Right kidney (tissue), 1 donor: ENCODE measurements around the gene GSTA2.
"Not testable (repeated sequence)": the region's sequence is repeated elsewhere in the genome, so short reads cannot be mapped to it uniquely, and the experiment has no call there.

ENCODE experiments used
- DNase-seq: peaks from one replicate; pipeline ENCODE4 v3.0.0-alpha.2; 2016

The GSTA2 gene

DNA sequence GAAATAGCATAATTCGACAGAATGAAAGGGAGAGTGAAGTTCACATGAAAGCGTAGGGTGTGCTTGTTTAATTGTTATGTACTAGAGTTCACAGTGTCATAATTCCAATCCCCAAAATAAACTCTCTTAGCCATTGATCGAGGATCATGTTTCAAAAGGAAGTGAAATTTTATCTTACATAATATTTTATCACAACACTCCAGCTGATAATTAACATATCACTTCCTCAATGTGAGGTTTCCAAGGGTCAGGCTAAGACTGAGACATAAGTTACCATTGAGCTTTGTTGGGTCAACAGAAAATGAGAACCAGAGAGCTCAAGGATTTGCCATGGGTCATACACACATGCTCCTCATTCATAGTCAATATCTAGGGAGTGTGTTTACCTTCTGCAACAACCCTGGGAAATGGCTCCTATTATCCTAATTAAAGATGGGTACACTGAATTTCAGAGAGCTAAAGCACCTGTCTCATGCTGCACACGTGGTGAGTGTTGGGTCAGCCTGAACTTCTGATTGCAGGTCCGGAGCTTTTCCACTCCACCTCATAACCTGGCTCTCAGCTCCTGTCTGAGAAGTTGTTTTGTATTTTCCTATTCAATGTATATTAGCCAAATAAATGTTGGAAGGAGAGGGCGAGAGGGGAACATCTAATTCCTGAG lies 3.0 kb downstream of the GSTA2 start:
- DNase-seq, result no peak

DNA sequence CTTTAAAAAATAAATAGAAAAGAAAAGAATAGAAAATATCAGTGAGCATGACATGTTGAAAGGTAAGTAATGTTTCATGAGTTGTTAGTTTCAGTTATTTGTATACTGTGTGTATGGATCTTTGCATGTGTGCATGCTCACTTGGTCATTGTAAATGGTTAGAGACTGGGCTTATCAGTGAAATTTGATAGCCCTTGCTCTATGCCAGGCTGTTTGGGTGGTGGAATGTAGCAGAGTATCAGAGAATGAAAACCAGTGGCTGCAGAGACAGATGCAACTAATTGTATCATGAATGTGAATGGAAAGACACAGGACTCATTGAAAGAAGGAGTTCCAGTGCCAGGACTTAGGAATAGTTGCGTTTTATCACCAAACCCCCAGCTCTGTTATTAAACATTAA lies 4.2 kb downstream of the GSTA2 start:
- no peak for DNase-seq

GRCh38 chr6:52757651-52758338 lies 5.5 kb downstream of the GSTA2 start:
- DNase-seq, result not testable (repeated sequence)

DNA sequence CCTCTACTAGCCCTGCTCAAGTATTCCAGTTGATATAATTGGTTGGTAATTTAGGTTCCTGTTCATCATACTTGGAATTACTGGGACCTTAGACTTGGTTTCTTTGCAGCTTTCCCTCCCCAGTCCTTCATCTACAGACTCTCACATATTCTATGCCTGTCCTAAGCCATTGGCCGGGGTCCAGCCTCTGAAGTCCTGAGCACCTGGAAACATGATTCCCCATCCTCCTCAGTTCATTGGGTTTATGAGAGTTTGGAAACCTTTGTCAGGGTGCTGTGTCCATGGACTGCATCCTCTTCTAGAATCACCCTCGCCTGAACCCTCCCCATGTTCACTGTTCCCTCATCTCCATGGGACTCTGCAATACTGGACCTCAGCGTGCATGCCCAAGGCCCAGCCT lies 8.8 kb downstream of the GSTA2 start:
- DNase-seq, result no peak

DNA sequence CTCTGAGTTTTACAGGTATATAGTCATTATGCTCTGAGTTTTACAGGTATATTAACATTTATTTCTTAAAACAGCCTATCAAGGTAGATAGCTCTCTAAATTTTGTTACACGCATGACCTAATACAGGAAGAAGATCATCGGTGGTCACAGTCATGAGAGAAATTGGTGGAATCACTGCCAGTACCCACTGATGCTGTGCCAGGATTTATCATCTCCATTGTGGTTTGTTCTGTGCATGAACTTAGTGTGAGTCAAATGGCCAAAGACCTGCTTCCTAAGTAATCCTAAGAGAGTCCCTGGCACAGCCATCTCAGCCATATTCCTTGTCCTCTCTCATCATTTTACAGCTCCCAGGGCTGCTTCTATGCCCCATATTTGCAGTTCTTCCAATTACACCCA lies 10.1 kb downstream of the GSTA2 start:
- not testable (repeated sequence) for DNase-seq

- DNase-seq, result no peak
Observed at GRCh38 chr6:52752310-52752709, 11.0 kb downstream of the GSTA2 start.

GRCh38 chr6:52749556-52750152 lies 13.6 kb downstream of the GSTA2 start:
- DNase-seq, result no peak

DNA sequence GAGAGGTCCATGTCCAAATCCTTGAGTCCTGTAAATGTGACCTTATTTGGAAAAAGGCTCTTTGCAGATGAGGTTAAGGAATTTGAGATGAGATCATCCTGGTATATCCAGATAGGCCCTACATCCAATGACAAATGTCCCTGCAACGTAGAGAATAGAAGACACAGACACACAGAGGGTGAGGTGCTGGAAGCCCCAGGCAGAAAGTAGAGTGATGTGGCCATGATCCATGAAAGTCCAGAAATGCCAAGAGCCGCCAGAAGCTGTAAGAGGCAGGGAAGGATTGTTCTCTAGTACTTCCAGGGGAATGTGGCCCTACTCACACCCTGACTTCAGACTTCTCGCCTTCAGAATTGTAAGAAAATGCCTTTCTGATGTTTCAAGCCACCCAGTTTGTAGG lies 16.0 kb downstream of the GSTA2 start:
- DNase-seq, result not testable (repeated sequence)

GRCh38 chr6:52746213-52746612 lies 17.1 kb downstream of the GSTA2 start:
- DNase-seq, result no peak

DNA sequence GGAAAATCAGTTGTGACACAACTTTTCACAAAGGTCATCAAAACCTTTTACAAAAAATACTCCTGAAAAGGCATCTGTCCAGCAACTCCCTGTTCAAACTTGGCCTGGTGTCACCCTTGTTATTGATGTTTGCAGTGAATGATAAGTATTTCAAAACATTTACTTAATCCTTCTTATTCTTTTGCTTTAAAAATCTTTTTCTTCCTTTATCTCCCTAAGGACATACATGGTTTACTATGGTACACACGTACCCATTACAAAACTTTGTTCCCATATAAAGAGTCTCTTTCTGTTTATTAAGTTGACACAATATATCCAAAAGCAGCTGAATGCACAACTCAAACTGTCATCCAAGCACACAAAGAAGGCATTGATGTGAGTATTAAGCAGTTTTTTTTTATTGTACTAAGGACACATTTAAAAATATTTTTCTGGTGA lies 17.5 kb downstream of the GSTA2 start:
- no peak for DNase-seq

DNA sequence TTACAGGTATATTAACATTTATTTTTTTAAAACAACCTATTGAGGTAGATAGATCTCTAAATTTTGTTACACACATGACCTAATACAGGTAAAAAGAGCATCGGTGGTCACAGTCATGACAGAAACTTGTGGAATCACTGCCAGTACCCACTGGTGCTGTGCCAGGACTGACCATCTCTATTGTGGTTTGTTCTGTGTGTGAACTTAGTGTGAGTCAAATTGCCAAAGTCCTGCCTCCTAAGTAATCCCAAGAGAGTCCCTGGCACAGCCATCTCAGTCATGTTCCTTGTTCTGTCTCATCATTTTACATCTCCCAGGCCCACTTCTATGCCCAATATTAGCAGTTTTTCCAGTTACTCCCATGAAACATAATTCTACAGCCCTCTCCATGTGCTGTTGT lies 21.4 kb downstream of the GSTA2 start:
- no peak for DNase-seq

DNA sequence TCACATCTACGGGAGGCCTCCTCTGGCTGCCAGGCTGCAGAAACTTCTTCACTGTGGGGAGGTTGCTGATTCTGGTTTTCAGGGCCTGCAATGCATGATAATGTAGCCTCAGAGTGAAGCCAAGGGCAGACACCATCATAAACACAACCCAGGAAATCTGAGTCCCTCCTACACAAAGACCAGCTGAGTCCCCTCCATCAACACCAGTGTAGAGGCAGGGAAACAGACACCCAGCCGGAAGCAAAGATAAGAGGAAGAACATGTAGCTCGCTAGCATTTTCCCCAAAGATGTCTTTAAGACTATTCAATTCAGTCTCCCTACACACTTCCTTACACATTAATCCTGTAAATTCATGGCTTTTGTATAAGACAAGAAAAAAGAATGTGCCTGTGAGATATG lies 23.6 kb downstream of the GSTA2 start:
- no peak for DNase-seq

- DNase-seq, result no peak
Observed at GRCh38 chr6:52739134-52739533, 24.1 kb downstream of the GSTA2 start.

DNA sequence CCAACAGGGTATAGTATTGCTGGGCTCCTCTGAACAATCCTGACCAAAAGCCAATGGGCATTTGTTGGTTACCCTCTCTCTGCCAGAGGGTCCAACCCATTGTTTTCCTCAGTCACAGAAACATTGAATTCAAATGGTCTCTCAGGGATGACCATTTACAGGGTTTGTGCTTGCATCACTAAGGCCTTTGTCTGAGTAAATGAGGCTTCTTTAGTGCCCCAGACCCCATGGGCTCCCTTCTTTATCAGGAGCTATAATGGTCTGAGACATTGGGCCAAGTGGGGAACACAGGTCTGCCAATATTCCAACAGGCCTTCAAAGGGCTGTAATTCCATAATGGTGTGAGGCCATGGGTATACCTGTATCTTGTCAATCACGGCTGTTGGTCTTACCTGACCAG lies 27.1 kb downstream of the GSTA2 start:
- DNase-seq, result no peak

- no peak for DNase-seq
Observed at GRCh38 chr6:52735071-52735470, 28.2 kb downstream of the GSTA2 start.

- no peak for DNase-seq
Observed at GRCh38 chr6:52734072-52734471, 29.2 kb downstream of the GSTA2 start.

DNA sequence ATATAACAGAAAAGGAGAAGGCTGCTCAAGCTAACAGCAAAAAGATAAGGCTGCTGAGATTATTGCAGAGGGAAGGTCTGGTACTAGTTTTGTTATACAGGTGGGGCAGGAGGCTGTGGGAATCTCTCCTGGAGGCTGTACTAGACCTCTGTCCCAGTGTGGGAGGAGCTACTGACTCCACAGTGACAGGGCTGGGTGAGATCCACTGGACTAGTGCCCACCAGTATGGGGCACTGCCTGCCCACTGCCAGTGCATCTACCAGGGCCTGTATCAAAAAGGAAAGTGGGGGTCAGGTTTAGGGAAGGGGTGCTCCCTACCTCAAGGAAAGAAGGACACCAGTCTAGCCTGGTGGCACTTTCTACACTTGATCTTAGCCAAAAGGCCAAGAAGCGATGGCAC lies 30.1 kb downstream of the GSTA2 start:
- no peak for DNase-seq

DNA sequence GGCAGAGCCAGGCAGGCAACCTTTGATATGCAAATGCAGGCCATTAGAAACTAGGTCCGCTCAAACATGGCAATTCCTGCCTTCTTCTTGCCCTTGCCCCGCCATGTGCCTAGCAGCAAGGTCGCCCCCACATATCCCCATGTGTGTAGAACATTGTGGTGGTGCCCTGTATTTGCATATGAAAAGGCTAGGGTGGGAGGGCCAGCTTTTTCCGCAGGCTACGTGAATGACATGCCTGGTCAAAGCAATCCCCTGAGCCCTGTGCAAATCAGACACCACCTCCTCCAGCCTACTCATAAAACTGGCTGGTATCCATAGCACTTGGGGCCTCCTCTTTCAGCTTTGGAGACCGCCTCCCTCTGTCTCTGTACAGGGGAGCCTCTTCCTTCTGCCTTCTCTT lies 31.6 kb downstream of the GSTA2 start:
- no peak for DNase-seq

- no peak for DNase-seq
Observed at GRCh38 chr6:52729576-52729975, 33.7 kb downstream of the GSTA2 start.

GRCh38 chr6:52728394-52728793 lies 34.9 kb downstream of the GSTA2 start:
- no peak for DNase-seq

GRCh38 chr6:52727908-52728307 lies 35.4 kb downstream of the GSTA2 start:
- no peak for DNase-seq

- DNase-seq, result no peak
Observed at GRCh38 chr6:52726741-52727535, 36.3 kb downstream of the GSTA2 start.

DNA sequence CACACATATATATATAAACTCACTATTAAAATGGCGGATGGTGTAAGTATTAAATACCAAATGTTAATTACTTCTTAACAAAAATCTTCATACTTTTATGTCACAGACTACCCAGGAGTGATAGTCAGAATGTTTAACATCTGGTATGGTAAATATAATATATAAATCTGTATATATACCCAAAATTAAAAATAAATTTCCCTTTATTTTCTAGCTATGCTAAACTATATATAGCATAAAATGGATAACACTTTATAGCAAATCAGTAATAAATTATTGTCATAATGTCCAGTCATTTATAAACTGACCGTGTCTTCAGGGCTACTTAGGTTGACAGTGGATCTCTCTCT lies 37.1 kb downstream of the GSTA2 start:
- DNase-seq, result no peak
